Stimulated activated CD4-positive, alpha-beta T cell treated with anti-CD3 and anti-CD28 coated beads, Interleukin-4, amount 100 ng/mL, for 48 hours (primary cell): ENCODE data around the gene CACNG4.

Experiments used
- DNase-seq, 2 donors: peaks; one replicate each; pipeline ENCODE4 v3.0.0-alpha.2; 2020; ENCODE audit warnings: low read depth in 2 of 2

The CACNG4 gene

DNA sequence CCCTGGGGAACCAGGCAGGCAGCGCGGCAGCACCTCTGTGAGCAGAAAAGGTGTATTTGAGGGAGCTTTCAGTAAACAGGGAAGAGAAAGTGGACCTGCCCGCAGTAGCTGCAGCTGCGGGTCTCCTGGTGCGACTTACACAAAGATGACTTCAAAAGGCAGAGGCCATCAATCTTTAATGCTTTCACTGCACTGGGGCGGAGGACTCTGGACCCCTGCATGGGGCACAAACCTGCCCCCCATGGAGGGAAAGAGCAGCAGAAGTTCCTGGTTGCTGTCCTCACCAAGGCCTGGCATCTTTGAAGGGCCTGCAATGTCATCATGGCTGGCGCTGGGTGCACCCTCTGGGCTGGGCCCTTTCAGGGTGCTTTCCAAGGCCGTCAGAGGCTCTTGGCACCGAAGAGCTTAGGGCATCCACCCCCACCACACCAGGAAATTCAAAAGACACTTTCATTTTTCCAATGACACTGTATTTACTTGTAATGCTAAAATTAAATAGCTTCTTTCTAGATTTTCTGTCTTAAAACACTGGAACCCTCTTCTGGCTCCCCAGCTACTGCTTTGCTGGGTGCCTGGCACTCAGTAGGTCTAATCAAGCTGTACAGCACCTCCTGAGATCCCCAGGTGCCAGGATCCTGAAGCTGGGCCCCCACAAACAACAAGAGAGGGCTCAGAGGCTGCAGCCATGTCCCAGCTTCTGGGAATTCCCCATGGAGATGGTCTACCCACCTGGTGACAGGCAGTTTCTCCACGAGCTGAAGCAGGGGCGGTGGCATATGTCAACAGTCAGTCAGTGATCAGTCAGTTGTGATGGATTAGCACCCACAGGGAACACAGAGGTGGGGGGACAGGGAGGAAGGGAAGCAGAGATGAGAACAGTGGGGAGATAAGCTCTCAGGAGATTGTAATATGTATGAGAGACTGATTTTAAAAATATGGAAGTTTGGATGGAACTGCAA is 77.7 kb downstream of the CACNG4 start:
- no peak for DNase-seq

- DNase-seq: no peak
These were observed 78.8 kb downstream of the CACNG4 start for GRCh38 chr17:67043283-67043682.

GRCh38 chr17:67044016-67044772 is 79.7 kb downstream of the CACNG4 start, which contains the start of gene CACNG1:
Gene CACNG1, plus strand, starts transcription at chr17:67044554. Its CDS starts 107 bp downstream, at chr17:67044661.
- no peak for DNase-seq

- DNase-seq: no peak
These were observed 80.4 kb downstream of the CACNG4 start for GRCh38 chr17:67044940-67045339.

DNA sequence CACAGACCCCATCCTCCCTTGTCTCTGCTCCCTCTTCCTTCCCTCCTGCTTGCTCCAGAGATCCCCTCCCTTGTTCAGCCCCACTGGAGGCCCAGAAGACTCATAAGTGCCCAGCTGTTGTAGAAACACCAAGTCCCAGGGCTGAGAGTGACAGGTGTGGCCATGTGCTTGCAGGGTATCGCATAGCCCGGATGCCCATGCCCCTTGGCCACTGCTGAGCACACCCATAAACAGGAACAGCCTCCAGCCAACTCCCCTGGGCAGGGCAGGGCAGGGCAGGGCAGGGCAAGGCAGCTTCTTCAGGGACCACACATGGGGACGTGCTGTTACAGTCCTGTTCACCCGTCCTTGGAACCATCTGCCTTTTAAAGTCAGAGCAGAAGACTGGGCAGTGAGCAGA is 81.9 kb downstream of the CACNG4 start:
- DNase-seq: no peak

GRCh38 chr17:67047382-67047781 is 82.9 kb downstream of the CACNG4 start:
- DNase-seq: no peak

GRCh38 chr17:67049025-67049739 is 84.7 kb downstream of the CACNG4 start:
- DNase-seq: no peak

GRCh38 chr17:67050066-67050465 is 85.6 kb downstream of the CACNG4 start:
- DNase-seq: no peak

DNA sequence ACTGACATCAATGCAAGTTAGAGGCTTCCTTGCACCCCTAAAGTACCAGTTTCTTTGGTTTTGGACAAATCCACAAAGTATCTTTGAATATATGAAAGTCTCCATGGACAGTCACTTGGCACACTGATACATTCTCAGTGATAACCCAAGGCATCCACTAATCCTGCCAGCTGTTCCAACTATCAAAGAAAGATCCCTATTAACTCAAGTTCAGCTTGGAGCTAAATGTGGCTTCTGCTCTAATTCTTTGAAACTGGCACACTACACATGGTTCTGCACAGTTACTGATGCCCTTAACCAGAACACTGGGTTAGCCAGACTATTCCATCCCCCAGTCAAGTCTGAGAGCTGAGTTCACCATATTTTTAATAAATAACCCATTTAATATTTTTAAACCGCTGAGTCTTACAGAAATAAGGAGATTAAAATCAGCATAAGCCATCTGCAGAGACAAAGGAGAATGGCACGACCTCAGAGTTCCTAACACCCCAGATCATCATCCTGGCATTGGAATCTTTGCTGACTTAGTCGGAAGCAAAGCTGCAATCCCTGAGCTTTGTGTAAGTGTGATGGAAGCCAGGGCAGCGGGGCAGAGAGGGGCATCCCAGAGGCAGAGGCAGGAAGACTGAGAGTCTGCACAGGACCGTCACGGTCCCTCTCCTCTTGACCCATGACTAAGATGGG is 86.1 kb downstream of the CACNG4 start:
- DNase-seq: no peak

- DNase-seq: no peak
These were observed 86.6 kb downstream of the CACNG4 start for GRCh38 chr17:67051155-67051538.

GRCh38 chr17:67051837-67052236 is 87.3 kb downstream of the CACNG4 start:
- DNase-seq: no peak

DNA sequence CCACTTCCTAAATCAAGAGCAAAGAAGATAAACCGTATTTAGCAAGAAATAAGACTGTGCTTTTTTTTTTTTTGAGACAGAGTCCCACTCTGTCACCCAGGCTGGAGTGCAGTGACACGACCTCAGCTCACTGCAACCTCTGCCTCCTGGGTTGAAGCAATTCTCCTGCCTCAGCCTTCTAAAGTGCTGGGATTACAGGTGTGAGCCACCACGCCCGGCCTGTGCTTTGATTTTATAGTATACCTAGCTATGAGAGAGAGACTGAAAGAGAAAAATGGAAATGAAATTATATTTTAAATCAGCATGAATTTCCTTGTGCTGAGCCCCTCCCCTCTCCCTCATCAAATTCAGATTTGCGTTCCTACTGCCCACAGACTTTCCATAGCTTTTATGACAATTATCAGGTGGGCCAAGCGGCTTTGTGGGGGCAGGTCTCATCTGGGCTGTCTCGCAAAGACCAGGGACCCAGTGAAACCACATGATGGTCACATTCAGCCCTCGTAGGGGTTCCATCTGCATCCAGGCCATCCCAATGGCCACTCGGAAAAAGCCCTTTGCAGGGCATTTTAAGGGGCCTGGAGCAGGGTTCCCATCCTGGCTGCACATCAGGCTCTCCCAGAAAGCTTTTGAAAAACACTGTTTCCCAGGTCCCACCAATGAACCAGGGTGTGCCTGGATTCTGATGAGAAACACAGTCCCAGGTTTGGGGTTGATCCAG is 88.4 kb downstream of the CACNG4 start:
- DNase-seq: no peak

DNA sequence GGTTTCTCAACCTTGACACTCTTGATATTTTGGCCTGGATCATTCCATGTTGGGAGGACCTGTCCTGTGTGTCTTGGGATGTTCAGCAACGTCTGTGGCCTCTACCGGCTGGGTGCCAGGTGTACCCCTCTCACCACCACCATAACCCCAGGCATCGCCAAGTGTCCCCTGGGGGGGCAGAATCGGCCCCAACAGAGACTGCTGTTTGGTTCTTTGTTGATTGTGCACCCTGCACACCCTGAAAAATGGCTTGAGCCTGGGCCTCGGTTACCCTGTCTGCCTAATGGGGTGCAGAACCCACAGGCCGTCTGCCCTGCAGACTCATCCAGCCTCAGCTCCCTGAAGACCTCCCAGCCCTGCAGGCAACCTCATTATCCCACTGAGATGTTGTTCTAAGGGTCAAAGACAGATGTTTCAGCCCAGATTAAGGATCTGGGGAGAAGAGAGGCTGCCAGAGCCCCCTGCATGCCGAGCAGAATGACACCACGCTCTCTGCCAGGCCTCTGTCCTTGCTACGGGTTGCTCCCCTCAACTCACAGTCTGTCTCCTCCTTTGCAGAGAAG is 89.0 kb downstream of the CACNG4 start:
- no peak for DNase-seq

DNA sequence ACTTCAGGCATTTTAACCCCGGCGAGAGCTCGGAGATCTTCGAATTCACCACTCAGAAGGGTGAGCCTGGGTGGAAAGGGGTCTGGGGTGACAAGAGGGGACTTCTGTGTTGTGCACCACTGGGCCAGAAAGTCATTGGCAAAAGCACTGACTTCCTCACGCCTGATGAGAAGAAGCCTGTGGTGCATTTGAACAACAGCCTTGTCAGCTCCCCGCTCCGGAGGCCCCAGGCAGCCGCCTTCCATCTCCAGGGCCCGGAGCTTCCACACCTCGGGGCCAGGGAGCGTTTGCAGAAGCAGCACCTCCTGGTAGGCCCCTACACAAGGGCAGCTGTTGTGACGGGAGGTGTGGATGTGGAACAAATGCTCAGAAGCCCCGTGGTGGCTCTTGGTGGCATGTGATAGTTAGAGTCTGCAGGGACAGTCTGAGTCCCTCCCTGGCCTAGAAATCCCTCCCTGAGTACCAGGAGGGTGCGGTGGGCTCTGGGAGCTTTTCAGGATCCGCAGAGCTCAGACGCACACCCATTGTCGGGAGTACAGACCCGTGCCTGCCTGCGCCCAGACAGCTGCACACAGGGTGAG is 89.6 kb downstream of the CACNG4 start:
- DNase-seq: no peak

GRCh38 chr17:67054608-67055007 is 90.1 kb downstream of the CACNG4 start:
- DNase-seq: no peak

GRCh38 chr17:67055041-67055443 is 90.5 kb downstream of the CACNG4 start:
- no peak for DNase-seq

- DNase-seq: no peak
These were observed 91.6 kb downstream of the CACNG4 start for GRCh38 chr17:67055811-67056745.

DNA sequence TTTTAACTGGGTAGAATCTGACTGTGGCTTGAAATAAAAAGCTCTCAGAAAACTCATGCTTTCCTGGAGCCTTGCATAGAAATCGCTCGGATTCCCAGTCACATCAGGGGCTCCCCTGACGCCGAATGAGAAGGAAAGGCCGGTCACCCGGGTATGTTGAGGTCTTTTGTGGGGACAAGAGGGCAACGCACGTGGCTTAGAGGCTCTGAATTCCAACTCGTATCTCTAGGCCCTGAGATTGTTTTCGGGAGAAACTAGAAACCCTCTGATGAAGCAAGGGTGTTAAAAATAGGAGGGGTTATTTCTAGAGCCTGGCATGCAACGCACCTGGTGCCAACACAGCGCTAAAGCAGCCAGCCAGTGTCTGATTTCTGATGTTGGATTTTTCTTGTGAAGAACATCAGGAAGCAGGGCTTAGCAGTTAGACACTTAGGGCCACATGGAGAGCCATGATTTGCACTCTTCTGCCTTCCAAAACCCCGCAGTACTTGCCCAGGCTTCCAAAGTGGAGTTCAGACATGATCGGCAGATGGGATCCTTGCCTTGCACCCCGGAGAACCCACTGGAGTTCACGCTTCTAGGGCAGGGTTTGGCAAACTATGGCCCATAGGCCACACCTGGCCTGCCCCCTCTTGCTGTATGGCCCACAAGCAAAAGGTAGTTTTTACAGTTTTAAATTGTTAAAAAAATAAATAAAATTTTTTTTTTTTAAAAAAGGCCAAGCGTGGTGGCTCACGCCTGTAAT is 92.4 kb downstream of the CACNG4 start:
- DNase-seq: no peak
